Progenitor cell of endocrine pancreas (in vitro differentiated cells): ENCODE data around the gene GNLY. TPM values are rescaled to one million over a fixed set of nuclear protein-coding genes. Genes with fewer than 3 reads are reported as not detected.

Source experiments
- DNase-seq: peaks from one replicate; pipeline ENCODE4 v3.0.0; 2021; ENCODE audit warnings: low spot score; ENCODE audit not compliant: unreplicated experiment
- H3K27ac Mint-ChIP-seq: 2 replicates; pipeline ENCODE4 v1.8.0; 2021; ENCODE audit warnings: mild to moderate bottlenecking, moderate library complexity, mixed read lengths
- H3K27me3 Mint-ChIP-seq: 2 replicates; pipeline ENCODE4 v1.8.0; 2021; ENCODE audit warnings: mixed read lengths
- H3K36me3 Mint-ChIP-seq: 2 replicates; pipeline ENCODE4 v1.8.0; 2022; ENCODE audit warnings: mixed read lengths; ENCODE audit not compliant: insufficient read depth
- H3K4me1 Mint-ChIP-seq: 2 replicates; pipeline ENCODE4 v1.8.0; 2021; ENCODE audit warnings: low read depth, mixed read lengths
- H3K4me3 Mint-ChIP-seq: 2 replicates; pipeline ENCODE4 v1.8.0; 2021; ENCODE audit warnings: low read depth, mild to moderate bottlenecking, moderate library complexity, mixed read lengths
- H3K9me3 Mint-ChIP-seq: 2 replicates; pipeline ENCODE4 v1.8.0; 2021; ENCODE audit warnings: low read depth, mixed read lengths
- total RNA-seq: library from RNA; stranded (reverse); gene quantifications from 2 replicates; pipeline ENCODE4 v1.2.1, GENCODE V29; 2021
- TF ChIP-seq, protein P1 (sequence below): fragments of 200-600 bp; sonication (generic); IDR thresholded peaks from one replicate; pipeline ENCODE4 v1.5.0; 2021; ENCODE audit warnings: antibody characterized with exemption, mild to moderate bottlenecking; ENCODE audit not compliant: unreplicated experiment

The GNLY gene
- total RNA-seq, 1 donor from 2014 or later, result not detected

- Mint-ChIP-seq H3K9me3 (peaks cover 3% of the 10 kb centered on the region), H3K4me3 (no peak overlapping the region), H3K4me1 (peaks cover 23% of the 10 kb centered on the region), H3K27ac (no peak overlapping the region), H3K27me3 (peaks cover 14% of the 10 kb centered on the region), H3K36me3 (no peaks in the 10 kb centered on the region)
- TF ChIP-seq, protein P1, sequence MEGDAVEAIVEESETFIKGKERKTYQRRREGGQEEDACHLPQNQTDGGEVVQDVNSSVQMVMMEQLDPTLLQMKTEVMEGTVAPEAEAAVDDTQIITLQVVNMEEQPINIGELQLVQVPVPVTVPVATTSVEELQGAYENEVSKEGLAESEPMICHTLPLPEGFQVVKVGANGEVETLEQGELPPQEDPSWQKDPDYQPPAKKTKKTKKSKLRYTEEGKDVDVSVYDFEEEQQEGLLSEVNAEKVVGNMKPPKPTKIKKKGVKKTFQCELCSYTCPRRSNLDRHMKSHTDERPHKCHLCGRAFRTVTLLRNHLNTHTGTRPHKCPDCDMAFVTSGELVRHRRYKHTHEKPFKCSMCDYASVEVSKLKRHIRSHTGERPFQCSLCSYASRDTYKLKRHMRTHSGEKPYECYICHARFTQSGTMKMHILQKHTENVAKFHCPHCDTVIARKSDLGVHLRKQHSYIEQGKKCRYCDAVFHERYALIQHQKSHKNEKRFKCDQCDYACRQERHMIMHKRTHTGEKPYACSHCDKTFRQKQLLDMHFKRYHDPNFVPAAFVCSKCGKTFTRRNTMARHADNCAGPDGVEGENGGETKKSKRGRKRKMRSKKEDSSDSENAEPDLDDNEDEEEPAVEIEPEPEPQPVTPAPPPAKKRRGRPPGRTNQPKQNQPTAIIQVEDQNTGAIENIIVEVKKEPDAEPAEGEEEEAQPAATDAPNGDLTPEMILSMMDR, result no peak
- DNase-seq, result no peak
Observed at GRCh38 chr2:85719609-85720240, 25.6 kb downstream of the GNLY start.

DNA sequence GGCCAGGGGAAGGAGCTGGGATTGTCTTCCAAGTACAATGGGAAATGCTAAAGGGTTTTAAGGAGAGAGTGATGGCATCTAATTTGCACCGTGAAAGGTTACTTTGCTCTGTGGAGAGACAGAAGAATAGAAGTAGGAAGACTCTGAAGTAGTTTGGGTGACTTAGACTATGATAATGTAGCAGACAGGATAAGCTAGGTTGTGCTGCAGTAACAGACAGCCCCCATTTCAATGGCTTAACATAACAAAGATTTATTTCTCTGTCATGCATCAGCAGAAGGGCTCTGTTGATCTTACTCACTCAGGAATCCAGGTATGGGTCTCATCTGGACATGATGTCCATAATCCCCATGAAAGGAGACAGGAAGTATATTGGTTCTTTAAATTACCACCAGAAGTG, 26.4 kb downstream of the GNLY start:
- peaks cover 23% of the 10 kb centered on the region for H3K4me1 Mint-ChIP-seq
- no peak overlapping the region for H3K4me3 Mint-ChIP-seq
- H3K27me3 Mint-ChIP-seq, result peaks cover 17% of the 10 kb centered on the region
- no peaks in the 10 kb centered on the region for H3K36me3 Mint-ChIP-seq
- DNase-seq, result no peak
- TF ChIP-seq, protein P1, result no peak
- peaks cover 3% of the 10 kb centered on the region for H3K9me3 Mint-ChIP-seq
- H3K27ac Mint-ChIP-seq, result no peak overlapping the region

GRCh38 chr2:85721641-85722040, 27.5 kb downstream of the GNLY start:
- DNase-seq, result no peak
- no peak overlapping the region for H3K4me3 Mint-ChIP-seq
- H3K36me3 Mint-ChIP-seq, result no peaks in the 10 kb centered on the region

DNA sequence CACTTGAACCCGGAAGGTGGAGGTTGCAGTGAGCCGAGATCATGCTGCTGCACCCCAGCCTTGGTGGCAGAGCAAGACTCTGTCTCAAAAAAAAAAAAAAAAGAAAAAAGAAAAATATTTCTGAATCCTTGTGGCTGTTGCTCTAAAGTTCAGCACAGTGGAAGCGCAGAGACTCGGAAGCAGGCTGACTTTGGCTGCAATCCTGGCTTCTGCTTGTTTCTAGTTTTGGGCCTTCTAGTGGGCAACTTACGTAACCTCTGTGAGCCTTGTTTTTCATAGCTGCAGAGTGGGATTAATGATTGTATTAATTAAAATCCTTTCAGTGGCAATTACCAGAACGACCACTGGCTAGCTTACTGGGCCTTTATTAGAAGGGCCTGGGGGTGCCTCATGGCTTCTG, 28.4 kb downstream of the GNLY start:
- Mint-ChIP-seq H3K27ac (no peak overlapping the region), H3K36me3 (no peaks in the 10 kb centered on the region), H3K9me3 (peaks cover 3% of the 10 kb centered on the region), H3K4me3 (no peak overlapping the region), H3K27me3 (peaks cover 12% of the 10 kb centered on the region), H3K4me1 (peaks cover 9% of the 10 kb centered on the region)
- TF ChIP-seq, protein P1, result no peak
- DNase-seq, result no peak

More at GRCh38 chr2:85721641-85722040, 27.5 kb downstream of the GNLY start:
- no peak overlapping the region for H3K27ac Mint-ChIP-seq
- TF ChIP-seq, protein P1, result no peak
- H3K4me1 Mint-ChIP-seq, result peaks cover 16% of the 10 kb centered on the region
- peaks cover 3% of the 10 kb centered on the region for H3K9me3 Mint-ChIP-seq
- H3K27me3 Mint-ChIP-seq, result peaks cover 12% of the 10 kb centered on the region

DNA sequence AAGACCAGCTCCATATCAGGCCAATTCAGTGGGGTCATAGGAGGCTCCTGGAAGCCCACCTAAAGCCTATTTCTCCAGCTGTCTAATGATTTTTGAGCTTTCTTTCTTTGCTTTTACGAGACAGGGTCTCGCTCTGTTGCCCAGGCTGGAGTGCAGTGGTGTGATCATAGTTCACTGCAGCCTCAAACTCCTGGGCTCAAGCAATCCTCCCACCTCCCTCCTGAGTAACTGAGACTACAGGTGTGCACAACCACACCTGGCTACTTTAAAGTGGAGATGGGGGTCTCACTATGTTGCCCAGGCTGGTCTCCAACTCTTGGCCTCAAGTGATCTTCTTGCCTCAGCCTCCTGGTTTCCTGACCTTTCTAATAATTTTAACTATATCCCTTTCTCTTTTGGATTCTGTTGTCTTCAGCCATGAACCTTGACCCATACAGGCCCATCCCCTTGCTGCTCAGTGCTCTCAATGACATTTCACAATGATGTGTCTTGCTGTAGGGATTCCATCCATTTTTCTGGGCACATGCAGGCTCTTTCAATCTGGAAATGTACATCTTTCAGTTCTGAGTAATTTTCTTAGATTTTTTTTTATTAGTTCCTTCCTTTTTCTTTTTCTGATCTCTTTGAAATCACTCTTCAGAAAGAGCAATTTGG, 29.7 kb downstream of the GNLY start:
- Mint-ChIP-seq H3K4me3 (no peak overlapping the region), H3K27me3 (peaks cover 17% of the 10 kb centered on the region), H3K4me1 (peaks cover 3% of the 10 kb centered on the region), H3K9me3 (peaks cover 3% of the 10 kb centered on the region), H3K36me3 (no peaks in the 10 kb centered on the region), H3K27ac (no peak overlapping the region)
- DNase-seq, result no peak
- TF ChIP-seq, protein P1, result no peak
